Suppressor macrophage treated with lipopolysaccharide for 1 hour (primary cell): ENCODE measurements around the gene MRPS21.
"Not testable (repeated sequence)": the region's sequence is repeated elsewhere in the genome, so short reads cannot be mapped to it uniquely, and the experiment has no call there.

Experiments
- DNase-seq, 3 donors: peaks; one replicate each; pipeline ENCODE4 v3.0.0-alpha.2; 2020 to 2022

Gene MRPS21

GRCh38 chr1:150281758-150282557, 11.7 kb upstream of the MRPS21 start, which contains the start of gene CIART:
Gene CIART, plus strand, starts transcription at chr1:150282554. Its CDS starts 714 bp downstream, at chr1:150283268.
- peak; percentile 70 to 80 (median 71) for DNase-seq

GRCh38 chr1:150282558-150282958, 11.1 kb upstream of the MRPS21 start:
- DNase-seq = no peak

- no peak for DNase-seq
Observed at GRCh38 chr1:150283260-150283659, 10.4 kb upstream of the MRPS21 start.

GRCh38 chr1:150288382-150288781, 5.3 kb upstream of the MRPS21 start:
- DNase-seq = no peak

- no peak for DNase-seq
Observed at GRCh38 chr1:150288822-150289221, 4.8 kb upstream of the MRPS21 start.

- no peak for DNase-seq
Observed at GRCh38 chr1:150295476-150295875, 1.8 kb downstream of the MRPS21 start.

- no peak for DNase-seq
Observed at GRCh38 chr1:150299716-150300115, 6.1 kb downstream of the MRPS21 start.

GRCh38 chr1:150302338-150302737, 8.7 kb downstream of the MRPS21 start:
- DNase-seq = no peak

- DNase-seq = no peak
Observed at GRCh38 chr1:150302902-150303301, 9.2 kb downstream of the MRPS21 start.

GRCh38 chr1:150308585-150308984, 14.9 kb downstream of the MRPS21 start:
- not testable (repeated sequence) for DNase-seq

- no peak for DNase-seq
Observed at GRCh38 chr1:150309758-150310508, 16.3 kb downstream of the MRPS21 start.

GRCh38 chr1:150311762-150312161, 18.1 kb downstream of the MRPS21 start:
- no peak for DNase-seq

- not testable (repeated sequence) for DNase-seq
Observed at GRCh38 chr1:150314691-150315090, 21.0 kb downstream of the MRPS21 start.

GRCh38 chr1:150320667-150320978, 27.0 kb downstream of the MRPS21 start:
- peak in 1 of 3 donors; percentile 17 for DNase-seq

- DNase-seq = peak in 1 of 3 donors; percentile 4
Observed at GRCh38 chr1:150321826-150322166, 28.1 kb downstream of the MRPS21 start.

- peak; percentile 87 to 99 (median 96) for DNase-seq
Observed at GRCh38 chr1:150322310-150322709, 28.6 kb downstream of the MRPS21 start.

- no peak for DNase-seq
Observed at GRCh38 chr1:150332651-150333290, 39.1 kb downstream of the MRPS21 start.

GRCh38 chr1:150346316-150346715, 52.7 kb downstream of the MRPS21 start:
- DNase-seq = no peak

GRCh38 chr1:150352866-150353265, 59.2 kb downstream of the MRPS21 start:
- peak; percentile 47 to 59 (median 49) for DNase-seq
